ENCODE measurements around the gene MUS81.

MUS81 gene

DNA sequence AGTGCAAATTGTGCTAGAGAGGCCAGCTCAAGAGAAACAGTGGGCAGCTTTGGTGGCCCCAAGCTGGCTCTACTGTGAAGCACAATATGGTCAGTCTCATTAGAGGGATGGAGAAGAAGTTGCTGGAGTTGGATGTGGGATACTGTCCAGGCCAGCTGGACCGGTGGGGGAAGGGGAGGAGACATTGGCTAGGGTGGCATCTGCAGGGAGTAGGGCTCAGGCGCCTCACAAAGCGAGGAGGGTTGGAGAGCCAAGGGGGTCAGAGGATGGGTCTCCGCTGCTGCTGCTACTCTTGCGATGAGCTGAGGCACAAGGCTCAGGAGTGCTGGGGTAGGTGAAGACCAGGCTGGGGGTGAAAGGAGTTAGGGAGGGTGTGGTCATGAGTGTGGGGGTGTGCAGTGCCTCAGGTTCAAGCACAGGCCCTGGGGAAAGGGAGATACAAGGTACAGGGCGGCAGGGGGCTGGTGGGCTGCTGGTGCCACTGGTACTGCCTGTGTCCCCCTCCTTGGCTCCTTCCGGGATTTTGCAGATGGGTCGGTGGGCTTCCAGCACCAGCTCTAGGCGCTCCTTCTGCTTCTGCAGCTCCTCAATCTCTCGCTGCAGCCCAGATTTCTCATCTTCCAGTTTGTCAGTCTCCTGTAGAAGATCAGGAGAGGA lies 32.6 kb downstream of the MUS81 start:
- no peak for DNase-seq (ENCODE audit: low read depth)

DNA sequence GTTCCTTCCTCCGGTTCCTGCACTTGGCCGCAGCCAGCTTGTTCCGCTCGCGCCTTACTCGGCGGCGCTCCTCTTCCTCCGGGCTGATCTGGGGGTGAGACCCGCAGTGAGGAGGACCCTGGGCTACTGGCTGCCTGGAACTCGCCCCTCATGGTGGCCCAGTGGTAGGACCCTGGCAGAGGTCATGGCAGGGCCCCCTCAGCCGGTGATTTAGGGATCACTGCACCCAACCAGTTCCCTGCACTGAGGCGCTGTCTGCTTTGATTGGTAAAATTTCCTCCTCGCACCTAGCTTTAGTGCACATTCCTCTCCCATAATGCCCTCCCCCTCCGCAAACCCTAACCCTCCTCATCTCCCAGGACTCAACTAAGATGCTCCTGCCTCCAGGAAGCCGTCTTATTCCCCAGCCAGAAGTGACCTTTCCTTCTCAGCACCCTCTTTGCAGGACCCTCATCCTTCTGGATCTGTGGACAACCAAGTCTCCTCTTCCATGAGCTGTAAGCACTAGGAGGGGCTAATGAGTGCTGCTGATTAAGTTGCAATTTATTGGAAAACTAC lies 33.9 kb downstream of the MUS81 start:
- no peak for DNase-seq (ENCODE audit: low read depth)

DNA sequence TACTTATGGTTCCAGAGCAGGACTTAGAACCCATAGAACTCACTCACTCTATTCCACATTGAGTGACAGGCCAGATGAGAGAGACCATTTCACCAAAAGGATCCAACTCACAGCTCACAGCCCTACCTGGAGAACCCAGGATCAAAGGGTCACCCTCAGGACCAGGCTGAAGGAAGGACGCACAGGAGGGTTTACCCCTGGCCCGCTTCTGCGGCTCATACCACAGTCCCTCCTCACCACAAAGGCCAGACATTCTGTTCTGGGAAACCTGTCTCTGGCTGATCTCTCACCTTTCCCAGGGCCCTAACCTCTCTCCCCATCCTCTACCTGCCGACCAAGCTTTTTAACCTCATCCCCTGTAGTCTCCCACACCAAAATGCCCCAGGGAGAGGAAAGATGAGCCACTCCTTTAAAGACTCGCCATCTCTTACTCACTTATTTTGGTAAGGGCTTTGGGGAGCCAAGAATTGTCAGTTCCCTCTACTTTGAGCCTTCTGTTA lies 35.3 kb downstream of the MUS81 start:
- no peak for DNase-seq (ENCODE audit: low read depth)

DNA sequence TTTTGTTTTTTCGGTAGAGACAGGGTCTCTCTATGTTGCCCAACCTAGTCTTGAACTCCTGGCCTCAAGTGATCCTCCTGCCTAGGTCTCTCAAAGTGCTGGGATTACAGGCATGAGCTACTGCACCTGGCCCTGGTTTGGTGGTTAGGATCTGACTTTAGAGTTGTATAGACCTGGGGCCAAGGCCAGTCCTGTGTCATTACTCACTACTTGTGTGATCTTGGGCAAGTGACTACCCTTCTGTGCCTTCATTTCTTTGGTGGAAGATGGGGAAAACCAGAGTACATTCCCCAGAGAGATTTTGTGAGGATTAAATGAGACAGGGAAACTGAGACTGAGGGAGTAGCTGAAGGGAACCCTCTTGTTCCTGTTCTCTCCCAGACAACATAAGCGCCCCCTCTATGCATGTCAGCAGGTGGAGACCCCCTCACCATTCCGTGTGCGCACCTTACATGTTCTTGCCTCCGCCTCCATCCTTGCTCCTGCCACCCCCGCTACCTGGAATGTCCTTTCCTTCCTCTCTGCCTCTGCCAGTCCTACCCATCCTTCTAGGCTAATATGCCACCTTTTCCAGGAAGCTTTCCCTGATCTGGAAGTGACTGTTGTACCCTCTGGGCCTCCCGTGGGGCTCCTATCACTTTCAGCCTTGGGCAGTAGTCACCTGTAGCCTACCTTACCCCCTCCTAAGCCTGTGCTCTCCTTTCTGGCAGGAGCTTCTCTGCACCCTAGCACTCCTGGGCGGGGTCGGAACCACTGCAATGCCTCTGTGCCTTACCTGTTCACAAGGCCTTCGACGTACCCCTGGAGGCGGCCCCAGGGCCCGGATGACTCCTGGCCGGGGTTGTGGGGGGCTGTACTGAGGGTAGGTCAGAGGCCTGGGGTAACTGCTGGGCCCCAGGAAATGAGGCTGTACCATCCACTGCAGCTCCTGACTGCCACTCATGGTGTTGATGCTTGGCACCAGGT lies 36.1 kb downstream of the MUS81 start:
- no peak for DNase-seq (ENCODE audit: low read depth)

DNA sequence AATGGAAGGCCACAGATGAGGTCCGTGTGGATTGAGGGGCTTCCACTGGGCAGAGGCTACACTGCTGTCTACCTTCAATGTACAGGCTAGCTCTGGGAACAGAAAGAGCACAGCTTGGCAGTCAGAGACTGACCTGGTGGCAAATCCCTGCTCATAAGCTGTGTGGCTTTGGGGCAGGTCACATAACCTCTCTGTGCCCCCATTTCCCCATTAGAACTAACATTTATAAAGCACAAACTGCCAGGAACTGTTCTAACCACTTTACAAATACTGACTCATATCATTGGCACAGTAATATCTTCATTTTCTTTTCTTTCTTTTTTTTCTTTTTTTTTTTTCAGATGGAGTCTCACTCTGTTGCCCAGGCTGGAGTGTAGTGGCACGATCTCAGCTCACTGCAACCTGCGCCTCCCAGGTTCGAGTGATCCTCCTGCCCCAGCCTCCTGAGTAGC lies 36.8 kb downstream of the MUS81 start:
- DNase-seq (ENCODE audit: low read depth): no peak

DNA sequence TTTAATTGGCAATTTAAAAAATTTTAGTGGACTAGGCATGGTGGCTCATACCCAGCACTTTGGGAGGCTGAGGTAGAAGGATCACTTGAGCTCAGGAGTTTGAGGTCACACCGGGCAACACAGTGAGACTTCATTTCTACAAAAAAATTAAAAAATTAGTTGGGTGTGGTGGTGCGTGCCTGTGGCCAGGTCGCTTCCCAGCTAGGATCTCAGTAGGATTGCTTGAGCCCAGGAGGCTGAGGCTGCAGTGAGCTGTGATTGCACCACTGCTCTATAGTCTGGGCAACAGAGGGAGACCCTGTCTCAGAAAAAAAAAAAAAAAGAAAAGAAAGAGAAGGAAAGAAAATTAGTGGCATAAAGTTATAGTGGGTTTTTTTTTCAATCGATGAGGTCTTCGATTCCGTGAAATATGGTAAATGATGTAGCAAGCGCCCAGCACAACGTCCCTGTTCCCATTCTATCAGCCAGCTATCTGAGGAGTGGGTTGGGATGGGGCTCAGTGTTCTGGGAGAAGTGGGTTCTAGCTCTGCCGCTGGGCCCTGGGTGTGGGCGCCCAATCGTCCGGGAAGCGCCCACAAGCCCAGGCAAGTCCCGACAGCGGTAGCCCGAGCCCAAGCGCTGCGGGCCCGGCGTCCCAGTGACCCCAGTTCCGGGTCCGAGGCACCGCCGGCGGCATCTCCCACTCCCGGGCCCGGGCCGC lies 38.6 kb downstream of the MUS81 start:
- no peak for DNase-seq (ENCODE audit: low read depth)

GRCh38 chr11:65899356-65900124 lies 39.3 kb downstream of the MUS81 start:
- DNase-seq (ENCODE audit: low read depth): no peak

DNA sequence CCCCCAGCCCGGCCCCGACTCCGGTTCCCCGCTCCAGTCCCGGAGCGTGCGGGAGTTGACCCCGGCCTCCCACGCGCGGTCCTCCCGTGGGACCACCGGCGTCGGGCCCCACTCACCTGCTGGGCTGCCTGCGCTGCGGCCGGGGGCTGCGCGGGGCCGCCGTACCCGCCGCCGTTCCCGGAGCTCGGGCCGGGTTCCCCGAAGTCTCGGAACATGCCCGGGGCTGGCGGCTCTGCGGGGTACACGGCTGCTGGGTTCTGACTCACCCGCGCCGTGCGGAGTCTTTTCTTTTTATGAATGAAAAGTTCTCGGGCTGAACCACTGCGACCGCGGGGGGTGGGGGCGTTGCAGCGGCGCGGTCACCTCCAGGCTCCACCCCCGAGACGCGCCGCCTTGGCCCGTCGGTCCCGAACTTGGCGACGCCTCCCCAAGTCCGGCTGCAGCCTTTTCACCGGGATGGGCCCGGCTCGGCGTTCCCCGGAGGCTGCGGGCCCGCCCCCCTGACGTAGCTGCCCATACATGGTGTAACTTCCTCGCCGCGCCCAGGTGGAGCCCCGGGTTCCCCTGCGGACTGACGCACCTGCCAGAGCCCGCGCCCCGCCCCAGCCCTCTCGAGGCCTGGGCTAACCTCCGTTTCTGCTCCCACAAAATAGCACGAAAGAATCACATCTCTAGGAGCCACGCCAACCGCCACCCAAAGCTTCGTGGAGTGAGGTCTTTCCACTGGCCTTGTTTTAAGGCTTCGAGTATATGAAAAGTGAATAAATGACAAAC lies 40.1 kb downstream of the MUS81 start, which contains the start of gene FOSL1:
Gene FOSL1 (minus strand): TSS at position 264 of the 774 bp plus-strand sequence. CDS start 49 bp downstream, at position 215.
- DNase-seq (ENCODE audit: low read depth): peak; percentile 78

DNA sequence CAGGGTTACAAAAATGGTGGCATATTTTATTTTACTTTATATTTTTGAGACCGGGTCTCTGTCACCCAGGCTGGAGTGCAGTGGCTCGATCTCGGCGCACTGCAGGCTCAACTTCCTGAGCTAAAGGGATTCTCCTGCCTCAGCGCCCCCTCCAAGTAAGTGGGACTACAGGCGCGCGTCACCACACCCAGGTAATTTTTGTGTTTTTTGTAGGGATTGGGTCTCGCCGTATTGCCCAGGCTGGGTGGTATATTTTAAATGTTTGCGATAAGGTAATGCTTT lies 40.6 kb downstream of the MUS81 start:
- DNase-seq (ENCODE audit: low read depth): no peak

DNA sequence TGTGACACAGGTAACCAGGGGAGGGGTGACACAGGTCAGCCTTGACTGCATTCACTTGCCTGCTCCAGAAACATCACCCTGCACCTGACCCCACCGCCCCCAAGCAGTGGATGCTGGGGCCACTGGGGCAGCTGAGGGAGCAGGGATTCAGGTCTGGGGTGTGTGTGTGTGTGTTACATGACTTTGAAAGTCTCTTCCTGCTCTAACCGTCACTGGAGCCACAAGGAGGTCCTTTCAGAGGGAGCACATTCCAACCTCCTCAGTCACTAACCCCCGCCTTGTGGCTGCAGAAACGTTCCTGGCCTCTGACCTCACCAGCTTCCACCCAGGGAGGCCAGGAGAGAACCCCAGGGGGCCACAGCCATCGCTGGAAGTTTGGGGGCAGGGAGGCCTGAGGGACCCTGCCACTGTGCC lies 42.8 kb downstream of the MUS81 start:
- DNase-seq (ENCODE audit: low read depth): no peak

DNA sequence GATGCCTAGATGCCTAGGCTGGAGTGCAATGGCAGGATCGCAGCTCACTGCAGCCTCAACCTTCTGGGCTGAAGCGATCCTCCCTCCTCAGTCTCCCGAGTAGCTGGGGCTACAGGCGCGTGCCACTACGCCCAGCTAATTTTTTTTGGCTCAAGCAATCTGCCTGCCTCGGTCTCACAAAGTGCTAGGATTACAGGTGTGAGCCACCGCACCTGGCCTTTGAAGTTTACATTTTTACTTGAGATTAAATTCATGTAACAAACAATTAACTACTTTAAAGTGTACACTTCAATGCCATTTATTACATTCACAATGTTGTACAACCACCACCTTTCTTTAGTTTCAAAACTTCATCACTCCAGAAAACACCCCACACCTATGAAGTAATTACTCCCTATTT lies 43.5 kb downstream of the MUS81 start:
- no peak for DNase-seq (ENCODE audit: low read depth)

- no peak for DNase-seq (ENCODE audit: low read depth)
These were observed 46.4 kb downstream of the MUS81 start for GRCh38 chr11:65906602-65907001.

GRCh38 chr11:65907878-65908277 lies 47.6 kb downstream of the MUS81 start:
- no peak for DNase-seq (ENCODE audit: low read depth)

DNA sequence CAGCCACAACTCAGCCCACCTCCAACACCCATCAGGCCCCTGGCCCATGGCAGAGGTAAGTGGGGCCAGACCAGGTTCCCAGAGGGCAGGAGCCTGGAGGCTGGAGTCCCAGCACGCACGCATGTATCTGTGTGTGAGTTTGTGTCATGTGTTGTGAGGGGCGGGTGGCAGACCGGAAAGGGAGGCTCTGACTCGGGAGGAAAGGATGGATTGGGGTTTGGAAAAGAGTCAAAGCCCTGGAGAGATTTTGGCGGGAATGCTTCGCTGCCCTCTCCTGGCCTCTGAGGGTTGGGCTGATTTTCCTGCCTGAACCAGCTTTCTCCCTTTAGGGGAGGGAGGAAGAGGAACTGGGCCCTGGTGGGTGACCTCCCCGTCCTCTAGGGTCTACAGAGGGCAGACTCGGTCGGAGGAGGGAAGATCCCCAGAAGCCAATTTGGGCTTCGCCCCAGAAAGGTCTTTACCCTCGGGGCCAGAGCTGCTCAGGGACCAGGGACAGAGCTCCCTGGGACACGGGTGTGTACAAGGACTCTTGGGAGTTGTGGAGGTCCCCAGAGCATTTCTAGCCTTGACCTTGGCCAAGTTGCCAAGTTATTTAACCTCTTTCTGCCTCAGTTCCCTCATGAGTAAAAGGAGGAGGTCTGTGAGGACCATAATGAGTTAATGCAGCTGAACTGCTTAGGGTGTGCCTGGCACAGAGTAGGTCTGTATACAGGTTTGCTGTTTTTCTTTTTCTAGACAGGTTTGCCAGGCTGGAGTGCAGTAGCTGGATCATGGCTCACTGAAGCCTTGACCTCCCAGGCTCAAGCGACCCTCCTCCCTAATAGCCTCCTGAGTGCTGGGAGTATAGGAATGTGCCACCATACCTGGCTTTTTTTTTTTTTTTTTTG lies 51.7 kb downstream of the MUS81 start:
- no peak for DNase-seq (ENCODE audit: low read depth)

GRCh38 chr11:65912845-65913244 lies 52.6 kb downstream of the MUS81 start:
- DNase-seq (ENCODE audit: low read depth): no peak

DNA sequence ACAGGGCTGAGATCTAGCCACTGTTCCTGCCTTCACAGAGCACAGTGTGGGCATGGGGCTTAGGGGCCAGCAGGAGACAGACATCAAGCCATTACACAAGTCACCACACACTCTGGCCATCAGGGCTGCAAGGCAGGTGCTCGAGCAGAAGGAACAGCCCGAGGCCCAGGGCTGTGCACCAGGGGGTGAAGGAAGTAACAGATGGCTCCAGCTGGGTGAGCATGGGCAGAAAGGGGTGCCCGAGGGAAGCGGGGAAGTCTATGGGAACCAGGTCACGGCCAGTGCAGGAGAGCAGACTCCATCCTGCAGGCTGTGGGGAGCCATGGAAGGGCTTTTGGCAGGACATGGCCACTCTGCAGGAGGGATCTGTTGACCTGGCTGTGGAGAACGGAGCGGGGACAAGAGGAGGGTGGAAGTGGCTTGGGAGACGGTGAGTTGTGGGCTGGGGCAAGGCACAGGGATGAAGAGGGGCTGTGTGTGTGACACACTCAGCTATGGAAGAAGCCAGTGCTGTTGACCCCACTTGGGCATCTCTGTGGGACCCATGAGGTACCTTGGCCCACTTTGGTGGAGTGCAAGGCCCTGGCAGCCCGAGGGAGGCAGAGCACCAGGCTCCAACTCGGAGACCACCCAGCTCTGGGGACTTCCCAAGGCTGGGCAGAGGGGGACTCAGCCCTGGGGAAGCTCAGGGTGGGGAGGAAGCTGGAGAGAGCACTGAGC lies 55.0 kb downstream of the MUS81 start:
- no peak for DNase-seq (ENCODE audit: low read depth)

DNA sequence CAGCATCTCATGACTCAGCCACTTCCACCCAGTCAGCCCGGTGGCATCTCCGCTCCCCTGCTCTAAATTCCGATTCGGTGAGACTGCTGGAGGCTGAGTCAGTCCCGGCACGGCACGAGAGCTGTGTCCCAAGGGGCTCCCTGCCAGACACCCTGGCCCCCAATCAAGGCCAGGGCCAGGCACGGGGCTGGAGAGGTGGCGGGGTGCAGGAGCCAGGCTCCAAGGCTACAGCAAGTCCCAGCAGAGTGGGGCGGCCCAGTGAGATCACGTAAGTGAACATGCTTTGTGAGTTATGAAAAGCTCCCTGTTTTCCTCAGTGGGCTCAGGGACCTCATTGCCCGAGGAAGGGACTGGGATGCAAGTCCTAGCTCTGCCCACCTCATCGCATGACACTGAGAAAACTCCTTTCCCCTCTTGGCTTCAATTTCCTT lies 55.6 kb downstream of the MUS81 start:
- no peak for DNase-seq (ENCODE audit: low read depth)
